PC-9 (cell line): ENCODE results near the gene MACROH2A1. TPM values are rescaled to one million over a fixed set of nuclear protein-coding genes. Genes with fewer than 3 reads are reported as not detected.

Experiments
- BruUV-seq: library from RNA; stranded (reverse); fragments of 400-500 nt; replicated peaks from 2 replicates; lab custom pipeline; 2021; lab: Mats Ljungman, UMichigan
- CTCF ChIA-PET: fragments of 300-600 bp; sonication (Branson Sonifier 250); formaldehyde crosslinking; loops from one replicate; lab custom pipeline; 2022; ENCODE audit warnings: antibody characterized with exemption; lab: Charles Lee
- POLR2A ChIA-PET: fragments of 300-600 bp; sonication (Branson Sonifier 250); formaldehyde crosslinking; loops from one replicate; lab custom pipeline; 2022; ENCODE audit warnings: antibody characterized with exemption; ENCODE audit not compliant: unreplicated experiment; lab: Charles Lee
- DNase-seq, 2 experiments: peaks; one replicate each; pipeline versions ENCODE4 v3.0.0 to v3.0.0-alpha.2; 2015 to 2022; ENCODE audit warnings: mixed read lengths in 1 of 2
- H2AFZ ChIP-seq: fragments of 200-600 bp; sonication (generic); 2 replicates; pipeline ENCODE4 v1.8.1; 2017; ENCODE audit warnings: antibody characterized with exemption
- H3F3A ChIP-seq: fragments of 200-600 bp; sonication (generic); 2 replicates; pipeline ENCODE4 v1.8.1; 2017; ENCODE audit warnings: antibody characterized with exemption, mild to moderate bottlenecking, low read depth; ENCODE audit not compliant: insufficient read depth
- H3K27ac ChIP-seq: fragments of 200-600 bp; sonication (generic); 2 replicates; pipeline ENCODE4 v1.6.1; 2016; ENCODE audit warnings: mixed run types
- H3K27me3 ChIP-seq: fragments of 200-600 bp; sonication (generic); 2 replicates; pipeline ENCODE4 v1.6.1; 2016; ENCODE audit warnings: low read depth, mixed run types; ENCODE audit not compliant: insufficient read depth
- H3K36me3 ChIP-seq: fragments of 200-600 bp; sonication (generic); 2 replicates; pipeline ENCODE4 v1.6.1; 2016; ENCODE audit warnings: low read depth, mixed run types
- H3K4me1 ChIP-seq: fragments of 200-600 bp; sonication (generic); replicated peaks from 2 replicates; pipeline ENCODE4 v1.6.1; 2016; ENCODE audit warnings: mixed run types; ENCODE audit not compliant: insufficient read depth
- H3K4me2 ChIP-seq: fragments of 200-600 bp; sonication (generic); 2 replicates; pipeline ENCODE4 v1.6.1; 2017; ENCODE audit warnings: mixed run types
- H3K4me3 ChIP-seq: fragments of 200-600 bp; sonication (generic); 2 replicates; pipeline ENCODE4 v1.6.1; 2016; ENCODE audit warnings: mixed run types
- H3K79me2 ChIP-seq: fragments of 200-600 bp; sonication (generic); 2 replicates; pipeline ENCODE4 v1.6.1; 2017; ENCODE audit warnings: low read depth, mixed run types
- H3K9me2 ChIP-seq: fragments of 200-600 bp; sonication (generic); 2 replicates; pipeline ENCODE4 v1.8.1; 2017; ENCODE audit warnings: mild to moderate bottlenecking; ENCODE audit not compliant: insufficient read depth
- H3K9me3 ChIP-seq: fragments of 200-600 bp; sonication (generic); 2 replicates; pipeline ENCODE4 v1.8.1; 2016; ENCODE audit warnings: low read depth; ENCODE audit not compliant: insufficient read depth
- H4K20me1 ChIP-seq: fragments of 200-600 bp; sonication (generic); 2 replicates; pipeline ENCODE4 v1.8.1; 2017; ENCODE audit not compliant: insufficient read depth
- EZH2 ChIP-seq: fragments of 200-600 bp; sonication (generic); IDR thresholded peaks from 2 replicates; pipeline ENCODE4 v1.8.0; 2017; ENCODE audit warnings: antibody characterized with exemption, low read depth
- intact Hi-C: fragments of 100-400 bp; cut with micrococcal nuclease; formaldehyde crosslinking; loops from one replicate; pipeline ENCODE4 v1.10.0; 2022; ENCODE audit not compliant: unreplicated experiment
- total RNA-seq: library from RNA; stranded (reverse); gene quantifications from 2 replicates; pipeline ENCODE4 v1.2.3, GENCODE V29; 2021
- TF ChIP-seq, protein P1 (sequence below): fragments of 200-600 bp; sonication (generic); conservative IDR thresholded peaks from 2 replicates; pipeline ENCODE4 v1.6.1; 2017; ENCODE audit warnings: mixed run types, antibody characterized with exemption, mild to moderate bottlenecking, moderate library complexity

Gene MACROH2A1
- total RNA-seq, 1 experiment from 2014 or later = 223 TPM

DNA sequence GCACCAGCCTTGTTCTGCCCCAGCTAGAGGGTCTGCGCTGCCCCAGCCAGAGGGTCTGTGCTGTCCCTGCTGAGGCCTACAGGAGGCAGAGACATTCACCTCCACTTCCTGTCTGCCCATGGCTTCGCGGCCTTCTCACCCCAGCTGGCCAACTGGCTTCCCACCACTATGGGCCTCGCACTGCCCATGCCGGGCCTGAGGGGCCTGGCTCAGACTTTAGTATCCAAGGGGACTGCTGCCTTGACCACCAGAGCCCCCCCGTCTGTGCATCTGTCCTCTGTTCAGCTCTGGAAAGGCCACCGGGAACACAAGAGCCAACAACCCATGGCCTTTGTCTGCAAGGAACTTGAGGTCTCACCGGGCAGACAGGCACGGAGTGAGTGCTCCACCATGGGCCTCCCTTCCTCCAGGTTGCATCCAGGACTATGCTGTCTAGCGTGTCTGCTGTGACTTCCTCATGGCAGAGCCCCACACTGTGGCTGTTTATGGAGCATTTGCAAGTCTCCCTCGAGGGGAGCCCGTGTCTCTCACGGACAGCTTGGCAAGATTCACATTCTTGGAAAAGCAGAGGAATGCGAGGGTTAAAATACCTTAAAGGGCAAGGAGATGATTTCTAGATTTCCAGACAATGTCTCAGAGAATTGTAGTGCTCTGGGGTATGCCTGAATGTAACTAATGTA is 46.4 kb upstream of the MACROH2A1 start:
- no TSS peak for BruUV-seq
- Histone ChIP-seq H3F3A (no peaks in the 10 kb centered on the region), H3K4me2 (no peak overlapping the region), H3K9me2 (no peaks in the 10 kb centered on the region), H3K4me3 (no peak overlapping the region), H3K79me2 (no peaks in the 10 kb centered on the region), H3K4me1 (no peaks in the 10 kb centered on the region), H3K36me3 (no peaks in the 10 kb centered on the region), H4K20me1 (no peaks in the 10 kb centered on the region), H3K27me3 (peaks cover 72% of the 10 kb centered on the region), H2AFZ (no peak overlapping the region), H3K9me3 (no peaks in the 10 kb centered on the region), H3K27ac (no peak overlapping the region)
- intact Hi-C loops = no loop called here
- CTCF ChIA-PET = no interaction called here
- TF ChIP-seq, protein P1, sequence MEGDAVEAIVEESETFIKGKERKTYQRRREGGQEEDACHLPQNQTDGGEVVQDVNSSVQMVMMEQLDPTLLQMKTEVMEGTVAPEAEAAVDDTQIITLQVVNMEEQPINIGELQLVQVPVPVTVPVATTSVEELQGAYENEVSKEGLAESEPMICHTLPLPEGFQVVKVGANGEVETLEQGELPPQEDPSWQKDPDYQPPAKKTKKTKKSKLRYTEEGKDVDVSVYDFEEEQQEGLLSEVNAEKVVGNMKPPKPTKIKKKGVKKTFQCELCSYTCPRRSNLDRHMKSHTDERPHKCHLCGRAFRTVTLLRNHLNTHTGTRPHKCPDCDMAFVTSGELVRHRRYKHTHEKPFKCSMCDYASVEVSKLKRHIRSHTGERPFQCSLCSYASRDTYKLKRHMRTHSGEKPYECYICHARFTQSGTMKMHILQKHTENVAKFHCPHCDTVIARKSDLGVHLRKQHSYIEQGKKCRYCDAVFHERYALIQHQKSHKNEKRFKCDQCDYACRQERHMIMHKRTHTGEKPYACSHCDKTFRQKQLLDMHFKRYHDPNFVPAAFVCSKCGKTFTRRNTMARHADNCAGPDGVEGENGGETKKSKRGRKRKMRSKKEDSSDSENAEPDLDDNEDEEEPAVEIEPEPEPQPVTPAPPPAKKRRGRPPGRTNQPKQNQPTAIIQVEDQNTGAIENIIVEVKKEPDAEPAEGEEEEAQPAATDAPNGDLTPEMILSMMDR = no peak
- no peak for TF ChIP-seq EZH2
- POLR2A ChIA-PET = interaction anchor here (0.7 kb wide), 1 partner anchor 127 kb away, joined by 5 read pairs; no protein-coding TSS in a partner anchor
- DNase-seq = no peak

DNA sequence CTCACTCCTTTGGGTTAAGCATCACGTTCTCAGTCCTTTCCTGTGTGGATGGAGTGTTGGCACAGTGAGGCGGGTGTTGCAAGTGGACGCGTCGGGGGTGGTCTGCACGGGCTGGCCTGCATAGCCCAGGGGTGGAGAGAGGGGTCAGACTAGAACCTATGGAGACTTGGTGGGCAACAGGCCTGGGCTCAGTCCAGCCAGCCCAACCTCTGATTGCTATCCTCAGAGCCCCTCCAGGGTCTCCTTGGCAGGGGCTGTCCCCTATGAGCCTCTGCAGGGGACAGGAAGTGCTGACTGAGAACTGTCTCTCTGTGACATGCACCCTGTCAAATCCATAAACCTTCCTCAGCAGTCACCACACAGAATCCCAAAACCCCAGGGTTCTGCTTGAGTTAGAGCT is 45.9 kb upstream of the MACROH2A1 start:
- no peaks in the 10 kb centered on the region for H3K9me3 ChIP-seq
- H3K4me3 ChIP-seq = no peak overlapping the region
- no peak overlapping the region for H2AFZ ChIP-seq
- no peak overlapping the region for H3K4me2 ChIP-seq
- no peaks in the 10 kb centered on the region for H3K9me2 ChIP-seq
- H3K27me3 ChIP-seq = peaks cover 72% of the 10 kb centered on the region
- intact Hi-C loops = no loop called here
- no peaks in the 10 kb centered on the region for H3K4me1 ChIP-seq
- ChIA-PET CTCF (no interaction called here), POLR2A (interaction anchor here (0.7 kb wide), 1 partner anchor 127 kb away, joined by 5 read pairs; no protein-coding TSS in a partner anchor)
- TF ChIP-seq EZH2 = no peak
- TF ChIP-seq, protein P1 = no peak
- no peaks in the 10 kb centered on the region for H3K79me2 ChIP-seq
- H3K27ac ChIP-seq = no peak overlapping the region
- no peak for DNase-seq
- H3K36me3 ChIP-seq = no peaks in the 10 kb centered on the region
- no TSS peak for BruUV-seq
- H4K20me1 ChIP-seq = no peaks in the 10 kb centered on the region
- H3F3A ChIP-seq = no peaks in the 10 kb centered on the region

DNA sequence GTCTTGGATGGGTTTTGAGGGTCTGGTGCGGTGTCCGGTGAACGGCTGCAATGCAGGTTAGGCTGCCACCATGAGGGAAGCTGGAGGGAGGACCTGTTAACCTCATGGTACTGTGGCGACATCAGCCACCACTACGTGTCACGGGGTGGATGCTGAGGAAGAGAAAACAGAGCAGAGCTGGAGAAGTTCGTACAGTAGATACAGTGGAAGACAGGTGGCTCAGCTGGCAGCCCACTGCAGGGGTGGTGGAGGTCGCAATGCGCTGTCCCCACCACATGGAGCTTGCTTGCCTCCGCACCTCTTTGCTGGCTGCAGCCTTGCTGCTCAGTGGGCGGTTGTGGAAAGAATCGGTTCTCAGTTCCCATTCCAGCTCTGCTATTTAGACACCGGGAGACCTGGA is 45.3 kb upstream of the MACROH2A1 start:
- DNase-seq = no peak
- Histone ChIP-seq H2AFZ (no peak overlapping the region), H3K4me1 (no peaks in the 10 kb centered on the region), H3K4me2 (no peak overlapping the region), H3K9me2 (no peaks in the 10 kb centered on the region), H3K36me3 (no peaks in the 10 kb centered on the region), H4K20me1 (no peaks in the 10 kb centered on the region), H3K27ac (no peak overlapping the region), H3F3A (no peaks in the 10 kb centered on the region), H3K4me3 (no peak overlapping the region), H3K27me3 (peaks cover 68% of the 10 kb centered on the region), H3K79me2 (no peaks in the 10 kb centered on the region), H3K9me3 (no peaks in the 10 kb centered on the region)
- no TSS peak for BruUV-seq
- no peak for TF ChIP-seq EZH2
- TF ChIP-seq, protein P1 = no peak
- CTCF ChIA-PET = no interaction called here
- POLR2A ChIA-PET = no interaction called here
- intact Hi-C loops = no loop called here
